Activated naive CD4-positive, alpha-beta T cell treated with anti-CD3 and anti-CD28 coated beads, Interleukin-2, amount 50 U/mL, for 24 hours (primary cell): ENCODE results near the gene TRIM6.
"Not testable (repeated sequence)": the region's sequence is repeated elsewhere in the genome, so short reads cannot be mapped to it uniquely, and the experiment has no call there.

ENCODE experiments used
- H3K27ac Mint-ChIP-seq: one replicate; pipeline ENCODE4 v1.8.0; 2021; ENCODE audit warnings: mild to moderate bottlenecking, mixed read lengths
- H3K27me3 Mint-ChIP-seq: one replicate; pipeline ENCODE4 v1.8.0; 2021; ENCODE audit warnings: mixed read lengths
- H3K36me3 Mint-ChIP-seq: one replicate; pipeline ENCODE4 v1.8.0; 2021; ENCODE audit warnings: mixed read lengths
- H3K4me1 Mint-ChIP-seq: one replicate; pipeline ENCODE4 v1.8.0; 2021; ENCODE audit warnings: mixed read lengths
- H3K4me3 Mint-ChIP-seq: one replicate; pipeline ENCODE4 v1.8.0; 2021; ENCODE audit warnings: mild to moderate bottlenecking, mixed read lengths
- H3K9me3 Mint-ChIP-seq: one replicate; pipeline ENCODE4 v1.8.0; 2021; ENCODE audit warnings: mixed read lengths

Gene TRIM6, protein sequence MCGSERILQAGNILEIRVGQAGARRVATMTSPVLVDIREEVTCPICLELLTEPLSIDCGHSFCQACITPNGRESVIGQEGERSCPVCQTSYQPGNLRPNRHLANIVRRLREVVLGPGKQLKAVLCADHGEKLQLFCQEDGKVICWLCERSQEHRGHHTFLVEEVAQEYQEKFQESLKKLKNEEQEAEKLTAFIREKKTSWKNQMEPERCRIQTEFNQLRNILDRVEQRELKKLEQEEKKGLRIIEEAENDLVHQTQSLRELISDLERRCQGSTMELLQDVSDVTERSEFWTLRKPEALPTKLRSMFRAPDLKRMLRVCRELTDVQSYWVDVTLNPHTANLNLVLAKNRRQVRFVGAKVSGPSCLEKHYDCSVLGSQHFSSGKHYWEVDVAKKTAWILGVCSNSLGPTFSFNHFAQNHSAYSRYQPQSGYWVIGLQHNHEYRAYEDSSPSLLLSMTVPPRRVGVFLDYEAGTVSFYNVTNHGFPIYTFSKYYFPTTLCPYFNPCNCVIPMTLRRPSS

GRCh38 chr11:5596607-5597201 lies at the start of gene TRIM6:
Gene TRIM6 (plus strand): TSS chr11:5596637. CDS start chr11:5596898, 261 bp downstream.
- Mint-ChIP-seq H3K27ac (no peak within 1 kb of the TSS), H3K9me3 (no peaks in the 10 kb centered on the region), H3K27me3 (peaks cover 2% of the 10 kb centered on the region), H3K36me3 (no peaks in the 10 kb centered on the region), H3K4me3 (peak within 1 kb of the TSS; percentile 80), H3K4me1 (peaks cover 9% of the 10 kb centered on the region)

- Mint-ChIP-seq H3K36me3 (no peaks in the 10 kb centered on the region), H3K4me1 (no peaks in the 10 kb centered on the region), H3K27me3 (no peaks in the 10 kb centered on the region), H3K27ac (no peak overlapping the region), H3K4me3 (no peak overlapping the region), H3K9me3 (no peaks in the 10 kb centered on the region)
Measured at GRCh38 chr11:5547982-5548381, 48.5 kb upstream of the TRIM6 start.

DNA sequence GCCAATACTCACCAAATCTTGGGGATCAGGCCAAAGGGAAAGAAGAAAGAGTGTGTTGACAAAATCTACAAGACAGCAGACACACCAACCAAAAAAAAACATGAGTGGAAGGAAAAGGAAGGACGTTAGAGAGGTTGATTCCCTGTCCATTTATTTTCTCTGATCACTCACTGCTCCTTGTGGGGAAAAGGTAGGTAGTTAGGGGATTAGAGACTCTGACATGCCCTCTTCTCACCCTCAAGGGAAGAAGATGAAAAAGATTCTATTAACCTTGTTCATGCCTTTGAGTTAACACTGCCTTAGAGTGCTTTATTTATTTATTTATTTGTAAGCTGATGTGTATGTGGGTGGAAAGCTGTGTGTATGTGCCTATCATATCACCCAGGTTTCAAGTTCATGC lies 48.0 kb upstream of the TRIM6 start, which contains the start of gene OR52H1:
Gene OR52H1, minus strand, starts transcription at position 101 of the 400 bp plus-strand sequence. CDS start 3,035 bp downstream, outside the sequence.
- H3K27ac Mint-ChIP-seq: no peak within 1 kb of the TSS
- H3K4me1 Mint-ChIP-seq: no peaks in the 10 kb centered on the region
- no peaks in the 10 kb centered on the region for H3K36me3 Mint-ChIP-seq
- no peaks in the 10 kb centered on the region for H3K9me3 Mint-ChIP-seq
- no peaks in the 10 kb centered on the region for H3K27me3 Mint-ChIP-seq
- no peak within 1 kb of the TSS for H3K4me3 Mint-ChIP-seq

GRCh38 chr11:5550440-5551095 lies 45.9 kb upstream of the TRIM6 start:
- Mint-ChIP-seq H3K9me3 (no peaks in the 10 kb centered on the region), H3K4me3 (no peak overlapping the region), H3K27ac (no peak overlapping the region), H3K36me3 (no peaks in the 10 kb centered on the region), H3K4me1 (no peaks in the 10 kb centered on the region), H3K27me3 (no peaks in the 10 kb centered on the region)

- no peaks in the 10 kb centered on the region for H3K36me3 Mint-ChIP-seq
- no peak overlapping the region for H3K27ac Mint-ChIP-seq
- H3K9me3 Mint-ChIP-seq: no peaks in the 10 kb centered on the region
- H3K4me1 Mint-ChIP-seq: no peaks in the 10 kb centered on the region
- no peaks in the 10 kb centered on the region for H3K27me3 Mint-ChIP-seq
- no peak overlapping the region for H3K4me3 Mint-ChIP-seq
Measured at GRCh38 chr11:5553343-5553742, 43.1 kb upstream of the TRIM6 start.

DNA sequence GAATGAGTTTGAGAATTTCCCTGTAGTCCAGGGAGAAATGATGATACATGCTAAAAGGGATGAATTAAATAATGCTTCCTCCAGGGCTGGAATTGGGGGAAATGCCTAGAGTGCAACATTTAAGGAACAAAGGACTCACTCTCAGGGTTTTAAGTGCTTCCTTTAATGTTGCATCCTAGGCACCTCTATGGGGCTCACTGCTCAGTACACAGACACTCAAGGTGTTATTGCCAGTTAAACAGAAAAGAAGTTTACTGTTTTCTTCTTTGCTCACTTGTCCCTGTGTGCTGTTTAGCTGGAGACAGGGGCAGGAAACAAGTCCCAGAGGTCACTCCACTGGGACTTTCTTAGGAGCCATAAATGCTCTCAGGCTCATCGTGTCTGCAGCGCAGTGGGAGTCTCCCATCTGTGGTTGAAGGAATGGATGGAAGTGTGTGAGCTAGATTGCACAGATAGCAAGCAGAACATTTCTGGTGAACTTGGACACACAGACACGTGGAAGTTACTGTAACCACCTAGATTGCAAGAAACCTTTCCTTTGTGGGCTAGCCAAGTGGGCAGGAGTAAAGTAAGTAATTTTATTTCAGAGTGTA lies 39.7 kb upstream of the TRIM6 start:
- H3K27ac Mint-ChIP-seq: no peak overlapping the region
- no peaks in the 10 kb centered on the region for H3K4me1 Mint-ChIP-seq
- no peaks in the 10 kb centered on the region for H3K27me3 Mint-ChIP-seq
- H3K36me3 Mint-ChIP-seq: no peaks in the 10 kb centered on the region
- no peak overlapping the region for H3K4me3 Mint-ChIP-seq
- no peaks in the 10 kb centered on the region for H3K9me3 Mint-ChIP-seq

- no peaks in the 10 kb centered on the region for H3K9me3 Mint-ChIP-seq
- H3K27me3 Mint-ChIP-seq: no peaks in the 10 kb centered on the region
- no peak overlapping the region for H3K4me3 Mint-ChIP-seq
- no peaks in the 10 kb centered on the region for H3K36me3 Mint-ChIP-seq
- H3K4me1 Mint-ChIP-seq: no peaks in the 10 kb centered on the region
- H3K27ac Mint-ChIP-seq: no peak overlapping the region
Measured at GRCh38 chr11:5557751-5558150, 38.7 kb upstream of the TRIM6 start.

DNA sequence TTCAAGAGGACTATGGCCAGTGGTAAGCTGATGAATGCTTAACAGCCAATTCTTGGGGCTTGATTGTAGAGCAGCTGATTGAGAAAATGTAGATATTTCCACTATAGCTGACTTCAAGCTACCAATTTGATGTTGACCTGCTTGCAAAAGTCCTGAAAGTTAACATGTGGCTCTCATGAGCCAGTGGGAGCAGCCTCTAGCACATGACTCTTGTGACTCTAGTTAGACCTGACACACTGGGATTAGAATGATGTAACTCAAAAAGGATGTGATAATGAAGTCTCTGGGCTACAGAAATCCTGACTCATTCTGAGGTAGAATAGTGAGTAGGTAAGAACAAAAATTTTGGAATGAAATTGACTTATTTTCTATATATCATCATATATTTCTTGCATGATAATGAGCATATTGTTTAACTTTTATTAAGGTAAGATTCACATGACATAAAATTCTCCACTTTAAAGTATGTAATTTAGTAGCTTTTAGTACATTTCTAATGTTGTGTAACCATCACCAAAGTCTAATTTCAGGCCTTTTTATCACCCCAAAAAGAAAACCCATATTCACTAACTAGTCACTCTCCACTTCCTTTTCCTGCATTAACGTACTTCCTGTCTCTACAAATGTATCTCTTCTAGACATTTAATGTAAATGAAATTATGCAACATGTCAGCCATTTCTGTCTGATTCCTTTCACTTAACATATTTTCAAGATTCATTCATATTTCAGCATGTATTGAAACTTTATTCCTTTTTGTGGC lies 32.0 kb upstream of the TRIM6 start:
- peaks cover 4% of the 10 kb centered on the region for H3K9me3 Mint-ChIP-seq
- no peaks in the 10 kb centered on the region for H3K27me3 Mint-ChIP-seq
- no peak overlapping the region for H3K4me3 Mint-ChIP-seq
- H3K36me3 Mint-ChIP-seq: peaks cover 4% of the 10 kb centered on the region
- peaks cover 5% of the 10 kb centered on the region for H3K4me1 Mint-ChIP-seq
- no peak overlapping the region for H3K27ac Mint-ChIP-seq

GRCh38 chr11:5574654-5575053 lies 21.8 kb upstream of the TRIM6 start:
- no peaks in the 10 kb centered on the region for H3K36me3 Mint-ChIP-seq

GRCh38 chr11:5575152-5575551 lies 21.3 kb upstream of the TRIM6 start:
- H3K27ac Mint-ChIP-seq: no peak overlapping the region
- no peak overlapping the region for H3K4me3 Mint-ChIP-seq
- H3K9me3 Mint-ChIP-seq: no peaks in the 10 kb centered on the region
- no peaks in the 10 kb centered on the region for H3K27me3 Mint-ChIP-seq
- no peaks in the 10 kb centered on the region for H3K4me1 Mint-ChIP-seq
- no peaks in the 10 kb centered on the region for H3K36me3 Mint-ChIP-seq

More at GRCh38 chr11:5574654-5575053, 21.8 kb upstream of the TRIM6 start:
- no peak overlapping the region for H3K4me3 Mint-ChIP-seq
- no peaks in the 10 kb centered on the region for H3K27me3 Mint-ChIP-seq
- H3K4me1 Mint-ChIP-seq: no peaks in the 10 kb centered on the region
- no peak overlapping the region for H3K27ac Mint-ChIP-seq
- H3K9me3 Mint-ChIP-seq: no peaks in the 10 kb centered on the region

DNA sequence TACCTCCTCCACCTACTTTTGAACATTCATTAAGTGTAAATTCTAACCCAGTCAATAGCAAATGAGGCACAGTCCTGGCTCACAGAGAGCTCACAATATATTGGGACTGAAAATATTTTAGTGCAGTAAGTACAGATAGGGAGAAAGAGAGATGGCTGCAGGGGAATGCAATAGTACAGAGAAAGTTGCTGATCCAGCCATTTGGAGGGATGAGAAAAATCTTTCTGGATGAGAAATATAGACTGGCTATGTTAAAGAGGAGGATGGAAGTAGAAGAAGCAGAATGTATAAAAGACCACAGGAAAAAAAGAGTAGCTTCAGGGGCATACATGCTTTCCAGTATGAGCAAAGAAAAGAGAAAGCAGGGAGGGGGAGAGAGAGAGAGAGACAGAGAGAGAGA lies 19.3 kb upstream of the TRIM6 start:
- H3K9me3 Mint-ChIP-seq: no peaks in the 10 kb centered on the region

DNA sequence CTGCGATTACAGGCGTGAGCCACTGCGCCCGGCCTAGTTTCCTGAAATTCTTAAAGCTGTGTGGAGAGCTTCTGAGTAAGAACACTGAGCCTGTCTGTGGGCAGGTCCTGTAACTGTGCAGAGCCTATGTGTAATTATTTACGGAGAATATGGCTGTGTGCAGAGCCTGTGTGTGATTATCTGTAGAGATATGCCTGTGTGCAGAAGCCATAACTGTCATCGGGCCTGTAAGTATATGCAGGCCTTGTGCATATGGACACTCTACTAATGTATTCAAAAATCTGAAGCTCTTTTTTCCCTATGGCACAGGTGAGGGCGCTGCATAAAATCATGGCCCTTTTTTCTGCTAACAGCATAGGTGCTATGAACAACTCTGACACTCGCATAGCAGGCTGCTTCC lies 15.9 kb upstream of the TRIM6 start, which contains the start of gene OR52B6:
Gene OR52B6, plus strand, starts transcription at position 301 of the 400 bp plus-strand sequence. Its CDS starts 0 bp downstream, at position 301.
- H3K4me1 Mint-ChIP-seq: no peaks in the 10 kb centered on the region
- H3K4me3 Mint-ChIP-seq: no peak within 1 kb of the TSS
- H3K27ac Mint-ChIP-seq: no peak within 1 kb of the TSS
- H3K36me3 Mint-ChIP-seq: peaks cover 5% of the 10 kb centered on the region
- H3K9me3 Mint-ChIP-seq: peaks cover 5% of the 10 kb centered on the region
- peaks cover 1% of the 10 kb centered on the region for H3K27me3 Mint-ChIP-seq

More for the DNA sequence above, 19.3 kb upstream of the TRIM6 start:
- Mint-ChIP-seq H3K36me3 (no peaks in the 10 kb centered on the region), H3K27ac (no peak overlapping the region), H3K4me1 (no peaks in the 10 kb centered on the region), H3K4me3 (no peak overlapping the region), H3K27me3 (no peaks in the 10 kb centered on the region)

- no peak overlapping the region for H3K4me3 Mint-ChIP-seq
- H3K4me1 Mint-ChIP-seq: no peaks in the 10 kb centered on the region
- peaks cover 1% of the 10 kb centered on the region for H3K27me3 Mint-ChIP-seq
- peaks cover 5% of the 10 kb centered on the region for H3K9me3 Mint-ChIP-seq
- no peak overlapping the region for H3K27ac Mint-ChIP-seq
- H3K36me3 Mint-ChIP-seq: peaks cover 5% of the 10 kb centered on the region
Measured at GRCh38 chr11:5581014-5581413, 15.4 kb upstream of the TRIM6 start.

DNA sequence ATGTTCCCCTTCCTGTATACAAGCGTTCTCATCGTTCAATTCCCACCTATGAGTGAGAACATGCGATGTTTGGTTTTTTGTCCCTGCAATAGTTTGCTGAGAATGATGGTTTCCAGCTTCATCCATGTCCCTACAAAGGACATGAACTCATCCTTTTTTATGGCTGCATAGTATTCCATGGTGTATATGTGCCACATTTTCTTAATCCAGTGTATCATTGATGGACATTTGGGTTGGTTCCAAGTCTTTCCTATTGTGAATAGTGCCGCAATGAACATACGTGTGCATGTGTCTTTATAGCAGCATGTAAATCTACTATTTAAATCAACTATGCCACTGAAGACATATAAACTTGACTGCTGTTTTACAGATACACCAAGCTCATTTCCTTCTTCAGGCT lies 12.0 kb upstream of the TRIM6 start:
- H3K36me3 Mint-ChIP-seq, H3K9me3 Mint-ChIP-seq, H3K4me1 Mint-ChIP-seq, H3K27ac Mint-ChIP-seq, H3K4me3 Mint-ChIP-seq, H3K27me3 Mint-ChIP-seq: not testable (repeated sequence)

- H3K9me3 Mint-ChIP-seq, H3K36me3 Mint-ChIP-seq, H3K4me3 Mint-ChIP-seq, H3K27me3 Mint-ChIP-seq, H3K27ac Mint-ChIP-seq, H3K4me1 Mint-ChIP-seq: not testable (repeated sequence)
Measured at GRCh38 chr11:5589906-5590305, 6.5 kb upstream of the TRIM6 start.
